TTC549 (cell line): Measurements from ENCODE around the gene RRH.

Experiments
- FAIRE-seq: peaks from 2 replicates; lab custom pipeline; 2012; peaks lifted over from hg19 to GRCh38; lab: Jason Lieb, UNC

Gene RRH

DNA sequence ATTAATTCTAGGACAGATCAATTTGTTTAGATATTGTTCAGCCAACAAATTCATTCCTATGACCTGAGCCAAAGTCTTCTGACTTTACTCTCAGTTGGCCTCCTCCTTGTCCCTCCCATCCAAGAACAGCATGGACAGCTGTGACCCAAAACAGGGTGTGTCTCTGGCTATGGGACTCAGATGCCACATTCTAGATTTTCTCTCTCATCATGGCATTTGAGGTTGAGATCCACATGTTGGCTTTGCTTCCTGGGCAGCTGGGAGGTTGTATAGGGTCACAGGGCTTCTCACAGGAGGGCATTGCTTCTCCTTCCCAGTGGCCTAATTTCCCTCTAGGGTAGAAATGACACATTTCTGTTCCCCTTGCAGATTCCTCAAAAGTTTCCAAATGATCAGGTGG is 62.3 kb downstream of the RRH start:
- no peak for FAIRE-seq
